Measurements from ENCODE around the gene DNAJC12.

The DNAJC12 gene

DNA sequence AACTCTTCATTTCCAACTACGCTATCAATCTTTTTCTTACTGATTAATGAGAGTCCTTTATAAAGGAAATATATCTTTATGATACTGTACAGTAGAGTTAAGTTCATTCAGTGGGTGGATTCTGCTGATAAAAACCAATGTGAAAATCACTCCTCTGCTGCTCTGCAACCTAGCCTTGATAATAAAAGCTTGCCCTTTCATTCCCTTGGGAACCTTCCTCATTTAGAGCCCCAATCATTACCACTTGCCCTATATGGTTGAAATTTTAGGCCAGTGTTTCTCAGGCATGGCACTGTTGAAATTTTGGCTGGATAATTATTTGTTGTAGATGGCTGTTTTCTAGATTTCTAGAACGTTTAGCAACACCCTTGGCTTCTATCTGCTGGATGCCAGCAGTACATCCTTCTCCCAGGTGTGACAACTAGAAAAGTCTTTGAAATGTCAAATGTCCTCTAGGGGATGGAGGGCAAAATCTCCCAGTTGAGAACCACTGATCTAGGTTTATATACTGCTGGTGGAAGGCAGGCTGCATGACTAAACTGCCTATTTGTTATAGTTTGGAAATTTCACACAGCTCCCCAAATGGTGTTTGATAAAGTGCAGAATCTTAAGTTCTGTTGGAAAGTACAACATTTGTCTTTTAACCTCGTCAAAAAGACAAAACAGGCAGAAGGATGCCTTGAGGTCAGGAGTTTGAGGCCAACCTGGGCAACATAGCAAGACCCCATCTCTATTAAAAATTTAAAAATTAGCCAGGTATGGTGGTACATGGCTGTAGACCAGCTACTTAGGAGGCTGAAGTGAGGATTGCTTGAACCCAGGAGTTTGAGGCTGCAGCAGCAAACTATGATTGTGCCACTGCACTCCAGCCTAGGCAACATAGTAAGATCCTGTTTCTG, 37.6 kb upstream of the DNAJC12 start:
- ChIA-PET POLR2A (interaction anchor here (1.2 kb wide), 1 partner anchor 8 kb away, joined by 3 read pairs; the partner anchor contains the start of gene SIRT1), CTCF (no interaction called here)
- TF ChIP-seq FOXK2 (IDR thresholded peaks at IDR 0.05) (no peak), SP1 (IDR thresholded peaks at IDR 0.05) (no peak), NFRKB (IDR thresholded peaks at IDR 0.05) (no peak), TARDBP (IDR thresholded peaks at IDR 0.05) (no peak), LEF1 (IDR thresholded peaks at IDR 0.05; ENCODE audit: borderline replicate concordance) (no peak), FOXM1 (IDR thresholded peaks at IDR 0.05; ENCODE audit: borderline replicate concordance) (no peak), SUZ12 (IDR thresholded peaks at IDR 0.05) (no peak), CTBP1 (IDR thresholded peaks at IDR 0.05; ENCODE audit: borderline replicate concordance) (no peak), HDGF (IDR thresholded peaks at IDR 0.05; ENCODE audit: borderline replicate concordance) (no peak), FOXA1 (IDR thresholded peaks at IDR 0.05) (no peak), ELF4 (IDR thresholded peaks at IDR 0.05) (no peak), BHLHE40 (IDR thresholded peaks at IDR 0.05; ENCODE audit: borderline replicate concordance) (no peak), ARNT (IDR thresholded peaks at IDR 0.05) (no peak), ZNF384 (IDR thresholded peaks at IDR 0.05) (no peak), L3MBTL2 (conservative IDR thresholded peaks at IDR 0.05) (no peak)
- TF ChIP-seq, protein P1, sequence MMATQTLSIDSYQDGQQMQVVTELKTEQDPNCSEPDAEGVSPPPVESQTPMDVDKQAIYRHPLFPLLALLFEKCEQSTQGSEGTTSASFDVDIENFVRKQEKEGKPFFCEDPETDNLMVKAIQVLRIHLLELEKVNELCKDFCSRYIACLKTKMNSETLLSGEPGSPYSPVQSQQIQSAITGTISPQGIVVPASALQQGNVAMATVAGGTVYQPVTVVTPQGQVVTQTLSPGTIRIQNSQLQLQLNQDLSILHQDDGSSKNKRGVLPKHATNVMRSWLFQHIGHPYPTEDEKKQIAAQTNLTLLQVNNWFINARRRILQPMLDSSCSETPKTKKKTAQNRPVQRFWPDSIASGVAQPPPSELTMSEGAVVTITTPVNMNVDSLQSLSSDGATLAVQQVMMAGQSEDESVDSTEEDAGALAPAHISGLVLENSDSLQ (IDR thresholded peaks at IDR 0.05), result no peak; the same call in 1 of the 2 replicates
- no peak for DNase-seq (ENCODE audit: extremely low spot score)

DNA sequence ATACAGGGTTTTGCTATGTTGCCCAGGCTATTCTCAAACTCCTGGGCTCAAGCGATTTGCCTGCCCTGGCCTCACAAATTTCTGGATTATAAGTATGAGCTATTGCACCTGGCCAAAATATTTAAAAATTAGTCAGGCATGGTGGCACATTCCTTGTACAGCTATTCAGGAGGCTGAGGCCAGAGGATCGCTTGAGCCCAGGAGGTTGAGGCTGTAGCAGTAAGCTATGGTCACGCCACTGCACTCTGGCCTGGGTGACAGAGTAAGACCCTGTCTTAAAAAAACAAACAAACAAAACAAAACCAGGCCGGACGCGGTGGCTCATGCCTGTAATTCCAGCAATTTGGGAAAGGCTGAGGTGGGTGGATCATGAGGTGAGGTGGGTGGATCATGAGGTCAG, 32.0 kb upstream of the DNAJC12 start:
- TF ChIP-seq LEF1 (IDR thresholded peaks at IDR 0.05; ENCODE audit: borderline replicate concordance) (no peak), SUZ12 (IDR thresholded peaks at IDR 0.05) (no peak)
- CTCF ChIA-PET, result no interaction called here
- no peak for DNase-seq (ENCODE audit: extremely low spot score)
- POLR2A ChIA-PET, result no interaction called here

DNA sequence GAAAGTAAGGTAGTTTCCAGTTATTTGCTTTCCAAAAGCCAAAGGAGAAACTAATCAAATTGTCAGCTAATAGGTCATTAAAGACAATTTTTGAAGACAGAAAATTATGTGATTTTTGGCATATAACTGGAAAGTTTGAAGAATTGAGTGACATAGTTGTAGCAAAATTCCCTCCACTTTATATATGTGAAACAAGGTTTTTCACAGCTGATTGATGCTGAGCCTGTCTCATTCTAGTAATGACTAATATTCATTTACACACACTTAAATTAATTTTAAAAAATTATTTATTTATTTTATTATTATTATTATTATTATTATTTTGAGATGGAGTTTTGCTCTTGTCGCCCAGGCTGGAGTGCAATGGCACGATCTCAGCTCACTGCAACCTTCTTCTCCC, 30.1 kb upstream of the DNAJC12 start:
- POLR2A ChIA-PET, result no interaction called here
- CTCF ChIA-PET, result interaction anchor here (0.9 to 1.2 kb wide), 2 partner anchors 13 to 15 kb away, joined by 3 to 5 read pairs; no protein-coding TSS in a partner anchor
- DNase-seq (ENCODE audit: extremely low spot score), result no peak
- TF ChIP-seq TARDBP (IDR thresholded peaks at IDR 0.05), result no peak
- TF ChIP-seq L3MBTL2 (conservative IDR thresholded peaks at IDR 0.05), result no peak
- no peak for TF ChIP-seq FOXM1 (IDR thresholded peaks at IDR 0.05; ENCODE audit: borderline replicate concordance)
- no peak for TF ChIP-seq LEF1 (IDR thresholded peaks at IDR 0.05; ENCODE audit: borderline replicate concordance)
- TF ChIP-seq ZNF384 (IDR thresholded peaks at IDR 0.05), result no peak
- no peak for TF ChIP-seq FOXK2 (IDR thresholded peaks at IDR 0.05)
- TF ChIP-seq SP1 (IDR thresholded peaks at IDR 0.05), result no peak
- TF ChIP-seq HDGF (IDR thresholded peaks at IDR 0.05; ENCODE audit: borderline replicate concordance), result no peak
- TF ChIP-seq BHLHE40 (IDR thresholded peaks at IDR 0.05; ENCODE audit: borderline replicate concordance), result no peak
- TF ChIP-seq ARNT (IDR thresholded peaks at IDR 0.05), result no peak
- no peak for TF ChIP-seq ELF4 (IDR thresholded peaks at IDR 0.05)

DNA sequence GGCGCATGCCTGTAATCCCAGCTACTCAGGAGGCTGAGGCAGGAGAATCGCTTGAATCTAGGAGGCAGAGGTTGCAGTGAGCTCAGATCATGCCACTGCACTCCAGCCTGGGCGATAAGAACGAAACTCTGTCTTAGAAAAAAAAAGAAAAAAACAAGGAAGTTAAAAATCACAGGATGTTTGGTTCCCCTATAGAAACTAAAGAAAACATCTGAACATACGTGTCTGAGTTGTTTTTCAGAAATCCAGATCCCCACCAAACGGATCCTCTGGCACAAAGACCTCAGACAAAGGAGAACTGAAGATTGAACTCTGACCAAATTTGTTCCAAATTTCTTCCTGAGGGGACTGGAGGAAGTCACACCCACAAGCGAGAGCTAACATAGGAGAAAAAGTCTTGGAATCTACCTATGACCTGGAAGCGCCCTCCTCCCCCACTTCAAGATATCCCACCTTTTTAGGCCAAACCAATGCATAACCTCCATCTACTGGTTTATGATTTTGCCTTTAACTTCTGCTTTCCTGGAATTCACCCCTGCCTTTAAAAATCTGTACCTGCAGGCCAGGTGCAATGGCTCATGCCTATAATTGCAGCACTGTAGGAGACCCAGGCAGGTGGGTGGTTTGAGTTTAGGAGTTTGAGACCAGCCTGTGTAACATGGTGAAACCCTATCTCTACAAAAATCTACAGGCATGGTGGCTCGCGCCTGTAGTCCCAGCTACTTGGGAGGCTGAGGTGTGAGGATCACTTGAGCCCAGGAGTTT, 26.8 kb upstream of the DNAJC12 start:
- ChIA-PET CTCF (interaction anchor here (1.2 to 1.7 kb wide), 2 partner anchors 9 to 461 kb away, joined by 3 to 5 read pairs; no protein-coding TSS in a partner anchor), POLR2A (no interaction called here)
- TF ChIP-seq CTBP1 (IDR thresholded peaks at IDR 0.05; ENCODE audit: borderline replicate concordance), result no peak
- TF ChIP-seq NFRKB (IDR thresholded peaks at IDR 0.05), result no peak
- TF ChIP-seq, protein P1 (IDR thresholded peaks at IDR 0.05), result no peak
- TF ChIP-seq SUZ12 (IDR thresholded peaks at IDR 0.05), result no peak
- no peak for TF ChIP-seq FOXA1 (IDR thresholded peaks at IDR 0.05)
- no peak for TF ChIP-seq ARNT (IDR thresholded peaks at IDR 0.05)

DNA sequence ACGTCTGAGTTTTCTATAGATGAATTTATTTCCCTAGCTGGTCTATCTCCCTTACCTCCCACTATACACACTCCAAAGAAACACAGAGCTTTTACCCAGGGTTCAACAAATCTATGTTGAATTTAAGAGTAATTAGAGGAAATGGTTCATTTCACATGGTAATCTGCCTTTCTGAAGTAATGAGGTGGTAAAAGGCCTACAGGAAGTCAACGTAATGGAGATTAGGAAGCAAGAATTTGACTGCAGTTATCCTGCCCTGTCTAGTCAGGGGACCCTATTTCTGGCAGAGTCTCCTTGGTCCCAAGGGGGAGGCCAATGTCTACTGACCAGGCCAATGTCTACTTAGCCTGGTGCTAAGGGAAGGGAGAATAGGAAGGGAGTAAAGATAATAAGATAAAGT, 25.1 kb upstream of the DNAJC12 start:
- no peak for DNase-seq (ENCODE audit: extremely low spot score)
- no peak for TF ChIP-seq ARNT (IDR thresholded peaks at IDR 0.05)
- no peak for TF ChIP-seq SUZ12 (IDR thresholded peaks at IDR 0.05)
- no peak for TF ChIP-seq FOXK2 (IDR thresholded peaks at IDR 0.05)
- TF ChIP-seq CTBP1 (IDR thresholded peaks at IDR 0.05; ENCODE audit: borderline replicate concordance), result no peak
- TF ChIP-seq ZNF384 (IDR thresholded peaks at IDR 0.05), result no peak
- no peak for TF ChIP-seq LEF1 (IDR thresholded peaks at IDR 0.05; ENCODE audit: borderline replicate concordance)
- TF ChIP-seq NFRKB (IDR thresholded peaks at IDR 0.05), result no peak
- TF ChIP-seq, protein P1 (IDR thresholded peaks at IDR 0.05), result no peak
- no peak for TF ChIP-seq FOXM1 (IDR thresholded peaks at IDR 0.05; ENCODE audit: borderline replicate concordance)
- POLR2A ChIA-PET, result no interaction called here
- CTCF ChIA-PET, result interaction anchor here (1.7 kb wide), 1 partner anchor 8 kb away, joined by 5 read pairs; no protein-coding TSS in a partner anchor

More for the DNA sequence above, 26.8 kb upstream of the DNAJC12 start:
- no peak for DNase-seq (ENCODE audit: extremely low spot score)

All from HEK293T (cell line).